Activated B cell treated with CpG ODN at 0.5 μM for 24 hours (primary cell): ENCODE measurements around the gene MAGEF1. TPM values are rescaled to one million over a fixed set of nuclear protein-coding genes. Genes with fewer than 3 reads are reported as not detected.

Experiments
- ATAC-seq: fragments of 200-7000 bp; cut with Tn5 transposase; one replicate; pipeline ENCODE4 v1.10.0; 2021; ENCODE audit warnings: low read depth, mild to moderate bottlenecking, moderate library complexity
- CTCF ChIA-PET: fragments of 350-600 bp; sonication (Branson Sonifier 250); formaldehyde crosslinking; loops from one replicate; lab custom pipeline; 2021; ENCODE audit warnings: antibody characterized with exemption; lab: Charles Lee
- POLR2A ChIA-PET: fragments of 350-600 bp; sonication (Branson Sonifier 250); formaldehyde crosslinking; loops from one replicate; lab custom pipeline; 2021; ENCODE audit warnings: antibody characterized with exemption; lab: Charles Lee
- DNase-seq: peaks from one replicate; pipeline ENCODE4 v3.0.0; 2022
- H3K27ac Mint-ChIP-seq: one replicate; pipeline ENCODE4 v1.8.0; 2020; ENCODE audit warnings: mixed read lengths
- H3K27me3 Mint-ChIP-seq: one replicate; pipeline ENCODE4 v1.8.0; 2021; ENCODE audit warnings: mixed read lengths
- H3K36me3 Mint-ChIP-seq: one replicate; pipeline ENCODE4 v1.8.0; 2021; ENCODE audit warnings: low read depth, mixed read lengths
- H3K4me1 Mint-ChIP-seq: one replicate; pipeline ENCODE4 v1.8.0; 2021; ENCODE audit warnings: mixed read lengths
- H3K4me3 Mint-ChIP-seq: one replicate; pipeline ENCODE4 v1.8.0; 2020; ENCODE audit warnings: mild to moderate bottlenecking, mixed read lengths
- H3K9me3 Mint-ChIP-seq: one replicate; pipeline ENCODE4 v1.8.0; 2020; ENCODE audit warnings: mixed read lengths
- CTCF ChIP-seq: fragments of 200-600 bp; IDR thresholded peaks from one replicate; pipeline ENCODE4 v1.8.0; 2022; ENCODE audit warnings: antibody characterized with exemption, mild to moderate bottlenecking
- intact Hi-C: fragments of 100-400 bp; cut with micrococcal nuclease; formaldehyde crosslinking; loops from one replicate; pipeline ENCODE4 v1.15.1; 2024
- total RNA-seq: library from RNA; stranded (reverse); gene quantifications from 2 replicates; pipeline ENCODE4 v1.2.3, GENCODE V29; 2022

The MAGEF1 gene
- total RNA-seq, 1 donor from 2014 or later: 18.5 TPM

- ATAC-seq: no peak
- no peak for TF ChIP-seq CTCF
- CTCF ChIA-PET: no interaction called here
- H3K27me3 Mint-ChIP-seq: no peaks in the 10 kb centered on the region
- no peaks in the 10 kb centered on the region for H3K36me3 Mint-ChIP-seq
- no peaks in the 10 kb centered on the region for H3K9me3 Mint-ChIP-seq
- intact Hi-C loops: no loop called here
- H3K4me1 Mint-ChIP-seq: peaks cover 28% of the 10 kb centered on the region
- H3K27ac Mint-ChIP-seq: no peak overlapping the region
- no peak overlapping the region for H3K4me3 Mint-ChIP-seq
- POLR2A ChIA-PET: no interaction called here
- no peak for DNase-seq
Observed at GRCh38 chr3:184683234-184683633, 28.6 kb downstream of the MAGEF1 start.

GRCh38 chr3:184682671-184683070, 29.2 kb downstream of the MAGEF1 start:
- POLR2A ChIA-PET: no interaction called here
- no peaks in the 10 kb centered on the region for H3K9me3 Mint-ChIP-seq

GRCh38 chr3:184680385-184681345, 31.2 kb downstream of the MAGEF1 start:
- Mint-ChIP-seq H3K4me3 (no peak overlapping the region), H3K36me3 (no peaks in the 10 kb centered on the region), H3K9me3 (no peaks in the 10 kb centered on the region), H3K27me3 (no peaks in the 10 kb centered on the region), H3K4me1 (peaks cover 33% of the 10 kb centered on the region), H3K27ac (no peak overlapping the region)
- POLR2A ChIA-PET: no interaction called here
- intact Hi-C loops: no loop called here
- no peak for TF ChIP-seq CTCF
- ATAC-seq (no peak), DNase-seq (no peak)
- CTCF ChIA-PET: no interaction called here

More at GRCh38 chr3:184682671-184683070, 29.2 kb downstream of the MAGEF1 start:
- DNase-seq (no peak), ATAC-seq (no peak)
- Mint-ChIP-seq H3K27ac (no peak overlapping the region), H3K27me3 (no peaks in the 10 kb centered on the region), H3K4me1 (peaks cover 28% of the 10 kb centered on the region), H3K4me3 (no peak overlapping the region), H3K36me3 (no peaks in the 10 kb centered on the region)
- TF ChIP-seq CTCF: no peak
- intact Hi-C loops: no loop called here
- CTCF ChIA-PET: no interaction called here

GRCh38 chr3:184679056-184679816, 32.6 kb downstream of the MAGEF1 start:
- no peaks in the 10 kb centered on the region for H3K9me3 Mint-ChIP-seq
- peaks cover 33% of the 10 kb centered on the region for H3K4me1 Mint-ChIP-seq
- no peak overlapping the region for H3K4me3 Mint-ChIP-seq
- no peak overlapping the region for H3K27ac Mint-ChIP-seq
- no peak for TF ChIP-seq CTCF
- H3K36me3 Mint-ChIP-seq: no peaks in the 10 kb centered on the region
- no peaks in the 10 kb centered on the region for H3K27me3 Mint-ChIP-seq
- ChIA-PET CTCF (no interaction called here), POLR2A (interaction anchor here (0.9 to 1.8 kb wide), 3 partner anchors 10 to 87 kb away, joined by 3 to 5 read pairs (median 4); no protein-coding TSS in a partner anchor)
- DNase-seq: no peak
- no peak for ATAC-seq
- intact Hi-C loops: loop anchor here (10.0 kb wide), 1 partner anchor 86 kb away; no protein-coding TSS in a partner anchor
